Middle frontal gyrus (tissue), 1 donor: ENCODE results near the gene PAQR3.
"Not testable (repeated sequence)": the region's sequence is repeated elsewhere in the genome, so short reads cannot be mapped to it uniquely, and the experiment has no call there.

Source experiments
- DNase-seq: peaks from one replicate; pipeline ENCODE4 v3.0.0-alpha.2; 2015; ENCODE audit warnings: low spot score; ENCODE audit errors: extremely low spot score

The PAQR3 gene

GRCh38 chr4:78928835-78929234 lies 10.4 kb downstream of the PAQR3 start:
- no peak for DNase-seq

- DNase-seq = no peak
These were observed 12.4 kb downstream of the PAQR3 start for GRCh38 chr4:78926826-78927225.

- no peak for DNase-seq
These were observed 15.6 kb downstream of the PAQR3 start for GRCh38 chr4:78923464-78924312.

GRCh38 chr4:78922207-78922606 lies 17.0 kb downstream of the PAQR3 start:
- DNase-seq = no peak

GRCh38 chr4:78910612-78911011 lies 28.6 kb downstream of the PAQR3 start:
- DNase-seq = no peak

- DNase-seq = not testable (repeated sequence)
These were observed 30.3 kb downstream of the PAQR3 start for GRCh38 chr4:78908974-78909373.

- no peak for DNase-seq
These were observed 31.6 kb downstream of the PAQR3 start for GRCh38 chr4:78907638-78908037.

- no peak for DNase-seq
These were observed 35.1 kb downstream of the PAQR3 start for GRCh38 chr4:78904143-78904542.

GRCh38 chr4:78902298-78902697 lies 36.9 kb downstream of the PAQR3 start:
- no peak for DNase-seq

- DNase-seq = no peak
These were observed 37.4 kb downstream of the PAQR3 start for GRCh38 chr4:78901882-78902281.

- no peak for DNase-seq
These were observed 39.9 kb downstream of the PAQR3 start for GRCh38 chr4:78899302-78899701.

- DNase-seq = no peak
These were observed 49.3 kb downstream of the PAQR3 start for GRCh38 chr4:78889955-78890354.

- DNase-seq = no peak
These were observed 53.6 kb downstream of the PAQR3 start for GRCh38 chr4:78885598-78885997.

GRCh38 chr4:78880874-78881492 lies 58.3 kb downstream of the PAQR3 start:
- no peak for DNase-seq

GRCh38 chr4:78878031-78878430 lies 61.2 kb downstream of the PAQR3 start:
- no peak for DNase-seq

- DNase-seq = no peak
These were observed 62.5 kb downstream of the PAQR3 start for GRCh38 chr4:78876568-78877320.

GRCh38 chr4:78870056-78870455 lies 69.2 kb downstream of the PAQR3 start:
- DNase-seq = no peak

- DNase-seq = not testable (repeated sequence)
These were observed 70.5 kb downstream of the PAQR3 start for GRCh38 chr4:78868712-78869111.

GRCh38 chr4:78865451-78865850 lies 73.8 kb downstream of the PAQR3 start:
- DNase-seq = no peak

GRCh38 chr4:78864405-78865024 lies 74.7 kb downstream of the PAQR3 start:
- DNase-seq = no peak

- no peak for DNase-seq
These were observed 75.2 kb downstream of the PAQR3 start for GRCh38 chr4:78863991-78864390.
